NK-92 treated with Interleukin-12 subunit alpha and Interleukin-12 subunit beta, amount 100 ng/mL, for 24 hours (cell line): ENCODE data around the gene GTSE1.

Experiments used
- DNase-seq: peaks from one replicate; lab custom pipeline; 2025; lab: John Stamatoyannopoulos, UW

The GTSE1 gene

GRCh38 chr22:46327691-46328465 is 31.2 kb downstream of the GTSE1 start:
- DNase-seq = no peak

GRCh38 chr22:46328797-46329196 is 32.1 kb downstream of the GTSE1 start:
- no peak for DNase-seq

- no peak for DNase-seq
These were observed 32.9 kb downstream of the GTSE1 start for GRCh38 chr22:46329616-46330015.

GRCh38 chr22:46330426-46330825 is 33.8 kb downstream of the GTSE1 start:
- no peak for DNase-seq

GRCh38 chr22:46331496-46331895 is 34.8 kb downstream of the GTSE1 start:
- no peak for DNase-seq

GRCh38 chr22:46335201-46336118 is 38.8 kb downstream of the GTSE1 start, which contains the start of gene TRMU:
TRMU (plus strand) TSS chr22:46335714; CDS start chr22:46335765, 51 bp downstream.
- DNase-seq = peak; percentile 59

GRCh38 chr22:46336119-46337078 is 39.7 kb downstream of the GTSE1 start:
- no peak for DNase-seq

GRCh38 chr22:46337870-46338269 is 41.2 kb downstream of the GTSE1 start:
- no peak for DNase-seq

- no peak for DNase-seq
These were observed 42.0 kb downstream of the GTSE1 start for GRCh38 chr22:46338636-46339035.

- DNase-seq = no peak
These were observed 43.3 kb downstream of the GTSE1 start for GRCh38 chr22:46339956-46340355.

- DNase-seq = no peak
These were observed 44.0 kb downstream of the GTSE1 start for GRCh38 chr22:46340676-46341075.

GRCh38 chr22:46346680-46347405 is 50.2 kb downstream of the GTSE1 start:
- DNase-seq = no peak

GRCh38 chr22:46347646-46348045 is 51.0 kb downstream of the GTSE1 start:
- no peak for DNase-seq

GRCh38 chr22:46348099-46348695 is 51.5 kb downstream of the GTSE1 start:
- DNase-seq = no peak

- DNase-seq = no peak
These were observed 52.6 kb downstream of the GTSE1 start for GRCh38 chr22:46349238-46349637.

GRCh38 chr22:46349681-46350080 is 53.0 kb downstream of the GTSE1 start:
- DNase-seq = no peak

- no peak for DNase-seq
These were observed 53.5 kb downstream of the GTSE1 start for GRCh38 chr22:46350121-46350520.

GRCh38 chr22:46350646-46351045 is 54.0 kb downstream of the GTSE1 start:
- no peak for DNase-seq

- no peak for DNase-seq
These were observed 54.6 kb downstream of the GTSE1 start for GRCh38 chr22:46351131-46351735.

- DNase-seq = no peak
These were observed 55.1 kb downstream of the GTSE1 start for GRCh38 chr22:46351767-46352166.
